Brain microvascular endothelial cell (primary cell): ENCODE measurements around the gene TCP11.
A peak's percentile ranks its signal among the peaks of the same experiment; 100 is the strongest.

ENCODE experiments used
- DNase-seq: peaks from one replicate; pipeline ENCODE4 v3.0.0-alpha.2; 2020
- H3K27ac ChIP-seq: fragments of 250-450 bp; sonication (Bioruptor Pico); 2 replicates; pipeline ENCODE4 v1.5.1; 2020; ENCODE audit warnings: mild to moderate bottlenecking, moderate library complexity
- H3K27me3 ChIP-seq: fragments of 250-450 bp; sonication (Bioruptor Pico); replicated peaks from 2 replicates; pipeline ENCODE4 v1.5.1; 2020; ENCODE audit warnings: mild to moderate bottlenecking
- H3K36me3 ChIP-seq: fragments of 250-450 bp; sonication (Bioruptor Pico); replicated peaks from 2 replicates; pipeline ENCODE4 v1.5.1; 2020; ENCODE audit warnings: mild to moderate bottlenecking
- H3K4me3 ChIP-seq: 2 replicates; pipeline ENCODE4 v1.5.1; 2011; ENCODE audit warnings: low read depth, mild to moderate bottlenecking, control low read depth, low read length, moderate library complexity
- CTCF ChIP-seq: IDR thresholded peaks from 2 replicates; pipeline ENCODE4 v1.5.1; 2011; ENCODE audit warnings: low read depth, mild to moderate bottlenecking, moderate library complexity, low read length, control low read depth, inconsistent platforms; ENCODE audit errors: missing control alignments
- in situ Hi-C: cut with HindIII; loops from 2 replicates; pipeline ENCODE4 v1.10.0; 2017; ENCODE audit warnings: low sequenced_read_pairs, low pct_ligation_motif_present

Gene TCP11

DNA sequence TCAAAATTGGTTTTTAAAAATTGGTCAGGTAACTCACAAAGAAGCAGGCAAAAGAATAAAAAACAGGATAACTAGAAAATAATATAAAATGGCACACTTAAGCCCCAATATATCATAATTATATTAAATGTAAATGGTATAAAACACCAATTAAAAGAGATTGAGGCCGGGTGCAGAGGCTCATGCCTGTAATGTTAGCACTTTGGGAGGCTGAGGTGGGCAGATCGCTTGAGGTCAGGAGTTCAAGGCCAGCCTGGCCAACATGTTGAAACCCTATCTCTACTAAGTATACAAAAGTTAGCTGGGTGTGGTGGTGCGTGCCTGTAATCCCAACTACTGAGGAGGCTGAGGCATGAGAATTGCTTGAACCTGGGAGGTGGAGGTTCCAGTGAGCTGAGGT is 36.1 kb downstream of the TCP11 start:
- H3K27ac ChIP-seq, result no peak overlapping the region
- no peak overlapping the region for H3K4me3 ChIP-seq
- DNase-seq, result no peak
- no peaks in the 10 kb centered on the region for H3K36me3 ChIP-seq
- in situ Hi-C loops, result no loop called here
- TF ChIP-seq CTCF, result no peak
- H3K27me3 ChIP-seq, result no peaks in the 10 kb centered on the region

DNA sequence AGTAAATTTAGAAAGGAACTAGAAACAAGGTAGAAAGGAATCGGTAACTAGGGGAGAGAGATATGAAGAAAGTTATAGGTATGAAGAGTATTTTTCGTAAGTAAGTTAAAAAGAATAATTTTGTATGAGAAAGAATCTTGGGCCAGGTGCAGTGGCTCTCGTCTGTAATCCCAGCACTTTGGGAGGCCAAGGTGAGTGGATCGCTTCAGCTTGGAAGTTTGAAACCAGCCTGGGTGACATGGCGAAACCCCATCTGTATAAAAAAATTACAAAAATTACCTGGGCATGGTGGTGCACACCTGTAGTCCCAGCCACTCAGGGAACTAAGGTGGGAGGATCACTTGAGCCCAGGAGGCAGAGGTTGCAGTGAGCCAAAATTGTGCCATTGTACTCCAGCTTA is 42.0 kb downstream of the TCP11 start:
- H3K27me3 ChIP-seq, result no peaks in the 10 kb centered on the region
- no peak for DNase-seq
- no peaks in the 10 kb centered on the region for H3K36me3 ChIP-seq
- no peak for TF ChIP-seq CTCF
- no peak overlapping the region for H3K4me3 ChIP-seq
- H3K27ac ChIP-seq, result no peak overlapping the region
- in situ Hi-C loops, result no loop called here

DNA sequence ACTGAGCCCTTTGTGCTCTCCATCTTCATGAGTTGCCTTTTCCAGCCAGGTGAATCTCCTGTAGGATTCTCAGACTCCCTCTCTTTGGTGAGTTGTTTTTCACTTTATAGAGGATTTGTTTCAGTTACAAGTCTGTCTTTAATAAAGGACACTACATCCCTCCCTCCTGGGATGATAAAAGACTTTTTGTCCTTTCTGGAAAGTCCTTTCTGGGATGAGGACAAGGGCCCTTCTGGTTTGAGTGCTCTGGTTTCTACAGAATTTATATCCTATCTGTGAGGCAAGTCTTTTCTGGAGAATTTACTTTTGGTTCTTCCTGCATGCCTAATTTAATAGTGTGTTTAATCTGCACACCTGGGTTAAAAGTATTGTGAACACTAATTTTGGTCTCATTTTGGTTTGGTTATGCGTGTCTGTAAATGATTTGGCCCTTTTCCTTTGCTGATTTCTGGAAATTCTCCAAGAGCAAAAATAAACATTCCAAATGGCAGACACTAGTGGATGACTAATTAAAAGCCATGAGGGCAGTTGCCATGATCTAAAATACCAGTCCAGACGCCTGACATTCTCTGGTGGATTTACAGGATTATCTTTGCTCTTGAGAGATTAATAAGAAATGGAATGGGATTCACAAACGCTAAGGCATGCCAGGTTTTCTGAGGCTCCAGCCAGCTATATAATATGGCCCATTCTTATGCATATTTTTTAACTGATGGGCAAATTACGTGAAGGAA is 44.8 kb downstream of the TCP11 start:
- Histone ChIP-seq H3K27ac (no peak overlapping the region), H3K36me3 (no peaks in the 10 kb centered on the region), H3K4me3 (no peak overlapping the region), H3K27me3 (no peaks in the 10 kb centered on the region)
- no peak for TF ChIP-seq CTCF
- DNase-seq, result peak; percentile 79
- in situ Hi-C loops, result no loop called here

- Histone ChIP-seq H3K27ac (no peak overlapping the region), H3K36me3 (no peaks in the 10 kb centered on the region), H3K27me3 (no peaks in the 10 kb centered on the region), H3K4me3 (no peak overlapping the region)
- in situ Hi-C loops, result no loop called here
- TF ChIP-seq CTCF, result no peak
- DNase-seq, result no peak
These were observed 47.0 kb downstream of the TCP11 start for GRCh38 chr6:35094183-35094582.

GRCh38 chr6:35093783-35094182 is 47.4 kb downstream of the TCP11 start:
- in situ Hi-C loops, result no loop called here
- Histone ChIP-seq H3K27ac (no peak overlapping the region), H3K36me3 (no peaks in the 10 kb centered on the region), H3K4me3 (no peak overlapping the region), H3K27me3 (no peaks in the 10 kb centered on the region)
- DNase-seq, result no peak
- no peak for TF ChIP-seq CTCF

DNA sequence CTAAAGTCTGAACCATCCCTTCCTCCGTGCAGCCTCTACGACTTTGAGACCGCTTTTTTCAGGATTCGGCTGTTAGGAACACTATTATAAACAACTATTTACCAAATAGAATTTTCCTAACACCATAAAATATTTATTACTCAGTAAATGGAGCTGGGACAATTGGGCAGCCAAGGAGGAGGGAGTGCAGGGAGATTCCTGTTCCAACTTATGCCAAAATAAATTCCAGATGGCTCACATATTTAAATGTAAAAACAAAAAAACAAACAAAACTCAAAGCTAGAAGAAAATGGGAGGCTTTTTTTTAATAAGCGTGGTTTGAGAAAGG is 48.1 kb downstream of the TCP11 start:
- no peak for DNase-seq
- Histone ChIP-seq H3K27ac (no peak overlapping the region), H3K27me3 (no peaks in the 10 kb centered on the region), H3K36me3 (no peaks in the 10 kb centered on the region), H3K4me3 (no peak overlapping the region)
- in situ Hi-C loops, result no loop called here
- TF ChIP-seq CTCF, result no peak
